Ureter (tissue), 1 donor: ENCODE measurements around the gene FERMT2. TPM values are rescaled to one million over a fixed set of nuclear protein-coding genes. Genes with fewer than 3 reads are reported as not detected.

Source experiments
- DNase-seq: peaks from one replicate; pipeline ENCODE4 v3.0.0-alpha.2; 2020; ENCODE audit warnings: low spot score
- total RNA-seq: library from RNA; stranded (reverse); gene quantifications from one replicate; pipeline ENCODE4 v1.2.4, GENCODE V29; 2023
- donor health status: DM: yes; HTN: yes; CAD: no.

FERMT2 gene
- total RNA-seq, 1 donor from 2014 or later = 82.3 TPM

GRCh38 chr14:52824462-52824861 lies 126.4 kb downstream of the FERMT2 start:
- DNase-seq = no peak

GRCh38 chr14:52821805-52822250 lies 129.0 kb downstream of the FERMT2 start:
- no peak for DNase-seq

- no peak for DNase-seq
Observed at GRCh38 chr14:52808101-52808500, 142.7 kb downstream of the FERMT2 start.

Other genes starting within 250 kb of the FERMT2 start
- gene PSMC6, start 243.8 kb downstream of the FERMT2 start, total RNA-seq = 82.5 TPM
- gene STYX, start 220.9 kb downstream of the FERMT2 start, total RNA-seq = 12.8 TPM
- gene GNPNAT1, start 159.4 kb downstream of the FERMT2 start, total RNA-seq = 20.0 TPM
- gene DDHD1, start 202.3 kb upstream of the FERMT2 start, total RNA-seq = 34.1 TPM